ENCODE results near the gene RAVER2.

GRCh38 chr1:64843675-64844074 lies 98.8 kb downstream of the RAVER2 start:
- TF ChIP-seq RNF2 (conservative IDR thresholded peaks at IDR 0.05; ENCODE audit: low read depth): no peak
- no peak for TF ChIP-seq CAMTA2 (CRISPR knock-in tag; IDR thresholded peaks at IDR 0.05; ENCODE audit: borderline replicate concordance)
